Left ventricle myocardium inferior (tissue), 1 donor: ENCODE results near the gene PIBF1. TPM values are rescaled to one million over a fixed set of nuclear protein-coding genes. Genes with fewer than 3 reads are reported as not detected.
"Not testable (repeated sequence)": the region's sequence is repeated elsewhere in the genome, so short reads cannot be mapped to it uniquely, and the experiment has no call there.

ENCODE experiments used
- DNase-seq: peaks from one replicate; pipeline ENCODE4 v3.0.0-alpha.2; 2020
- H3K27ac ChIP-seq: fragments of 200-600 bp; replicated peaks from 2 replicates; pipeline ENCODE4 v1.8.0; 2021
- H3K27me3 ChIP-seq: fragments of 200-600 bp; 2 replicates; pipeline ENCODE4 v1.8.0; 2021; ENCODE audit warnings: low read depth
- H3K36me3 ChIP-seq: fragments of 200-600 bp; 2 replicates; pipeline ENCODE4 v1.8.0; 2021
- H3K4me1 ChIP-seq: fragments of 200-600 bp; 2 replicates; pipeline ENCODE4 v1.8.0; 2021
- H3K4me3 ChIP-seq: fragments of 200-600 bp; 2 replicates; pipeline ENCODE4 v1.8.0; 2021; ENCODE audit warnings: mild to moderate bottlenecking, moderate library complexity
- H3K9me3 ChIP-seq: fragments of 200-600 bp; replicated peaks from 2 replicates; pipeline ENCODE4 v1.8.0; 2021
- CTCF ChIP-seq: fragments of 200-600 bp; IDR thresholded peaks from 2 replicates; pipeline ENCODE4 v1.8.0; 2021; ENCODE audit warnings: antibody characterized with exemption, mild to moderate bottlenecking, borderline replicate concordance
- intact Hi-C: fragments of 100-400 bp; cut with micrococcal nuclease; formaldehyde crosslinking; loops from one replicate; pipeline ENCODE4 v1.11.0; 2022
- total RNA-seq: library from RNA; stranded (reverse); fragmentation: NEBNext Ultra II Directional; extraction: Animal tissue kit (Norgen Biotek cat#: 25700); gene quantifications from one replicate; pipeline ENCODE4 v1.2.1, GENCODE V29; 2021
- donor health status: DM: no; HTN: yes; CAD: no; lungs with severe emphysema.

Gene PIBF1
- total RNA-seq, 1 donor from 2014 or later: 10.8 TPM

GRCh38 chr13:72823081-72823480 is 41.1 kb downstream of the PIBF1 start:
- no peaks in the 10 kb centered on the region for H3K27me3 ChIP-seq
- no peak overlapping the region for H3K4me3 ChIP-seq
- no peaks in the 10 kb centered on the region for H3K4me1 ChIP-seq
- intact Hi-C loops: no loop called here
- no peaks in the 10 kb centered on the region for H3K9me3 ChIP-seq
- H3K36me3 ChIP-seq: peaks cover 59% of the 10 kb centered on the region
- H3K27ac ChIP-seq: no peak overlapping the region
- TF ChIP-seq CTCF: no peak
- no peak for DNase-seq

- Histone ChIP-seq H3K9me3 (no peaks in the 10 kb centered on the region), H3K27ac (no peak overlapping the region), H3K4me3 (no peak overlapping the region), H3K36me3 (peaks cover 60% of the 10 kb centered on the region), H3K27me3 (no peaks in the 10 kb centered on the region), H3K4me1 (no peaks in the 10 kb centered on the region)
- no peak for TF ChIP-seq CTCF
- intact Hi-C loops: no loop called here
- no peak for DNase-seq
Observed at GRCh38 chr13:72823724-72824123, 41.8 kb downstream of the PIBF1 start.

GRCh38 chr13:72834601-72835000 is 52.7 kb downstream of the PIBF1 start:
- intact Hi-C loops: no loop called here
- TF ChIP-seq CTCF: no peak
- Histone ChIP-seq H3K9me3 (no peaks in the 10 kb centered on the region), H3K36me3 (peaks cover 39% of the 10 kb centered on the region), H3K4me3 (no peak overlapping the region), H3K27ac (no peak overlapping the region), H3K27me3 (no peaks in the 10 kb centered on the region), H3K4me1 (no peaks in the 10 kb centered on the region)
- DNase-seq: no peak

GRCh38 chr13:72839831-72840426 is 58.0 kb downstream of the PIBF1 start:
- peak; percentile 17 for DNase-seq
- Histone ChIP-seq H3K36me3 (peaks cover 46% of the 10 kb centered on the region), H3K4me3 (no peak overlapping the region), H3K27ac (no peak overlapping the region), H3K27me3 (no peaks in the 10 kb centered on the region), H3K4me1 (no peaks in the 10 kb centered on the region), H3K9me3 (no peaks in the 10 kb centered on the region)
- intact Hi-C loops: no loop called here
- peak; percentile 71 for TF ChIP-seq CTCF

- H3K4me3 ChIP-seq: no peak overlapping the region
- no peaks in the 10 kb centered on the region for H3K4me1 ChIP-seq
- TF ChIP-seq CTCF: no peak
- no peaks in the 10 kb centered on the region for H3K27me3 ChIP-seq
- H3K9me3 ChIP-seq: no peaks in the 10 kb centered on the region
- H3K27ac ChIP-seq: no peak overlapping the region
- no peak for DNase-seq
- intact Hi-C loops: no loop called here
- H3K36me3 ChIP-seq: peaks cover 50% of the 10 kb centered on the region
Observed at GRCh38 chr13:72842991-72843390, 61.1 kb downstream of the PIBF1 start.

- H3K27ac ChIP-seq, intact Hi-C loops, H3K9me3 ChIP-seq, DNase-seq, H3K27me3 ChIP-seq, H3K4me1 ChIP-seq, H3K4me3 ChIP-seq: not testable (repeated sequence)
- H3K36me3 ChIP-seq: peaks cover 60% of the 10 kb centered on the region
Observed at GRCh38 chr13:72845148-72845547, 63.2 kb downstream of the PIBF1 start.
